SKM-1 (cell line): ENCODE measurements around the gene SBF2.

Experiments
- DNase-seq: peaks from one replicate; lab custom pipeline; 2025; ENCODE audit not compliant: unreplicated experiment; lab: John Stamatoyannopoulos, UW

Gene SBF2

GRCh38 chr11:9735236-9735635 is 558.8 kb downstream of the SBF2 start:
- no peak for DNase-seq

GRCh38 chr11:9733212-9733611 is 560.8 kb downstream of the SBF2 start:
- no peak for DNase-seq

DNA sequence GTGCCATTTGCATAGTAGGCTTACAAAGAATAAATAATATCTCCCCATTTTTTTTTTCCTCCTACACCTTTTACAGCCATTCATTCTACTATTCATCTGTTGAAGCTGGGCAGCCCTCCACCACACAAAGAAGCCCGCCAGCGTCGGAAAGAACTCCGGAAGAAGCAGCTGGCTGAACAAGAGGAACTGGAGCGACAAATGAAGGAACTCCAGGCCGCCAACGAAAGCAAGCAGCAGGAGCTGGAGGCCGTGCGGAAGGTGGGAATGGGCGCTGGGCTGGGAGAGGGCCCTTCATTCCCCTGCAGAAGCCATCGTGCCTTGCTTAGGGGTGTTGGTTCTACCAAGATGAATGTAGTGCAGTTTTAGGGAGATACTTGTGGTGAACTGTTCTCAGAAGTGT is 561.6 kb downstream of the SBF2 start:
- DNase-seq, result no peak

GRCh38 chr11:9731256-9731655 is 562.8 kb downstream of the SBF2 start:
- no peak for DNase-seq
